Peyer's patch (tissue), 4 donors: ENCODE data around the gene MACO1.

Experiments
- CTCF ChIP-seq, 6 experiments: fragments of 450-650 bp in 4 of 6; fragments of 200-600 bp in 2 of 6; sonication (generic) in 1 of 6; IDR thresholded peaks; one replicate each; pipeline ENCODE4 v1.5.1; 2017 to 2019; ENCODE audit warnings: antibody characterized with exemption in 6 of 6, mild to moderate bottlenecking in 3 of 6, moderate library complexity in 1 of 6
- POLR2A ChIP-seq, 2 donors: fragments of 450-650 bp; IDR thresholded peaks; one replicate each; pipeline ENCODE4 v1.5.1; 2017; ENCODE audit warnings: antibody characterized with exemption in 2 of 2, mild to moderate bottlenecking in 2 of 2, moderate library complexity in 2 of 2

GRCh38 chr1:25431955-25432719, 1.4 kb downstream of the MACO1 start:
- no peak for TF ChIP-seq CTCF (IDR thresholded peaks at IDR 0.05)
- no peak for TF ChIP-seq POLR2A (IDR thresholded peaks at IDR 0.05)
